H1 (cell line): ENCODE measurements around the gene CUL4A. TPM values are rescaled to one million over a fixed set of nuclear protein-coding genes. Genes with fewer than 3 reads are reported as not detected.

ENCODE experiments used
- TAF7 ChIP-seq: optimal IDR thresholded peaks from 2 replicates; pipeline ENCODE3; 2011; ENCODE audit warnings: low read depth, mild to moderate bottlenecking, inconsistent platforms, low read length, moderate library complexity, borderline replicate concordance
- polyA plus RNA-seq, 7 experiments: library from polyadenylated mRNA; depleted of rRNA in 3 of 7; stranded (reverse) in 5 of 7; unstranded in 2 of 7; fragments of >200 nt in 5 of 7; fragments of 200-250 nt in 2 of 7; gene quantifications; 1 replicate in 5 of 7; 2 replicates in 1 of 7; 4 replicates in 1 of 7; pipeline versions ENCODE4 v1.2.1 to v1.2.3, GENCODE V29; 2011 to 2013; ENCODE audit warnings: missing spikeins in 2 of 7, mixed read lengths in 2 of 7
- total RNA-seq: library from RNA; stranded (reverse); fragmentation: NEBNext Ultra II Directional; extraction: Animal tissue kit (Norgen Biotek cat#: 25700); gene quantifications from 2 replicates; pipeline ENCODE4 v1.2.1, GENCODE V29; 2021

Gene CUL4A
- total and polyA plus RNA-seq, 2 of the 8 experiments (the other 6 are each of a cell fraction or from before 2014, with no cell fraction given): 54.7 to 101 TPM

GRCh38 chr13:113245849-113246796, 36.7 kb downstream of the CUL4A start (continued):
- no peak for TF ChIP-seq TAF7
